Panc1 (cell line): ENCODE measurements around the gene SCP2.

ENCODE experiments used
- CTCF ChIP-seq: fragments of 450-650 bp; IDR thresholded peaks from 2 replicates; pipeline ENCODE4 v1.5.1; 2017; ENCODE audit warnings: mild to moderate bottlenecking
- POLR2AphosphoS5 ChIP-seq: IDR thresholded peaks from 2 replicates; pipeline ENCODE4 v1.6.1; 2012; ENCODE audit warnings: mild to moderate bottlenecking, low read depth, low read length, moderate library complexity
- REST ChIP-seq, 2 experiments: IDR thresholded peaks; 2 replicates each; pipeline ENCODE4 v1.6.1; 2011 to 2012; ENCODE audit warnings: low read depth in 2 of 2, control low read depth in 1 of 2, low read length in 1 of 2, mild to moderate bottlenecking in 1 of 2, moderate library complexity in 1 of 2; ENCODE audit not compliant: insufficient read depth in 1 of 2
- SIN3A ChIP-seq: IDR thresholded peaks from 2 replicates; pipeline ENCODE4 v1.6.1; 2012; ENCODE audit warnings: low read depth, mild to moderate bottlenecking, low read length, moderate library complexity, borderline replicate concordance; ENCODE audit not compliant: insufficient read depth
- TCF7L2 ChIP-seq: IDR thresholded peaks from 2 replicates; pipeline ENCODE4 v1.6.1; 2011; ENCODE audit warnings: mild to moderate bottlenecking, low read depth, low read length, inconsistent platforms

- TF ChIP-seq CTCF (no peak), REST (IDR thresholded peaks at IDR 0.05; ENCODE audit: insufficient read depth in 1 of 2, low read depth in 2 of 2, low read length in 1 of 2) (no peak), POLR2AphosphoS5 (no peak), SIN3A (no peak), TCF7L2 (no peak)
Measured at GRCh38 chr1:53079251-53079650, 152.2 kb downstream of the SCP2 start.
